DMS53 (cell line): ENCODE results near the gene CENPO.

Experiments used
- DNase-seq: peaks from one replicate; lab custom pipeline; 2025; lab: John Stamatoyannopoulos, UW

The CENPO gene

DNA sequence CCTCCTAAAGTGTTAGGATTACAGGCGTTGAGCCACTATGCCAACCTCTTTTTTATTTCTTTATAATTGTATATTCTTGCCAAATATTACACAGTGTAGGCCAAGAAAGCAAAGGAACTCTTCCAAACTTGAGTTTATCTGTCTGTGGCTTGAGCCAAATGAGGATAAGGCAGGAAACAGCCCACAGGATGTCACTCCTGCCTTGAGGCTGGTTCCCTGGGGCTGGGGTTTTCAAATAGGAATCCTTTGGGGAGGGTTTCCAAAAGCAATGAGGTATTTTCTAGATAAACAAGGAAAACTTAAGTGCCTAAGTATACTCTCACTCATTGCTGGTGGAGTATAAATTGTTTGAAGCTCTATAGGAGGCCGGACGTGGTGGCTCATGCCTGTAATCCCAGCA, 70.4 kb downstream of the CENPO start:
- DNase-seq: no peak

GRCh38 chr2:24866946-24867345, 73.7 kb downstream of the CENPO start:
- DNase-seq: no peak

DNA sequence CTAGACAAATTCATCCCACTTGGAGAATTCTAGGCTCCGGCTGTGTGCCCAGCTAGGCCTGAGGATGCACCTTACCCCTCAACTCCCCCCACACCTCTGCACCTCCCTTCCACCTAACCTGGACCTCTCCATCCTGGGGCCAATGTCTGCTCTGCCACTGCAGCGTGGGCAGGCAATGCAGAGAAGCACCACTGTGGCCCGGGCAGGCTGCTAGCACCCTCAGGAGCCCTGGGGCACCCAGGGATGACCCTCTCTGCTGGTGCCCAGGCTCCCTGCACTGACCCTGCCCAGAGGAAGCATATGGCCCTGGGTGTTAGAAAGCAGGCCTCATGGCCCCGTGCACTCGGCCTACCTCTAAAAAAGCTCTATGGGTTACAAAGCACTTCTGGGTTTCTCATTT, 77.2 kb downstream of the CENPO start:
- no peak for DNase-seq

DNA sequence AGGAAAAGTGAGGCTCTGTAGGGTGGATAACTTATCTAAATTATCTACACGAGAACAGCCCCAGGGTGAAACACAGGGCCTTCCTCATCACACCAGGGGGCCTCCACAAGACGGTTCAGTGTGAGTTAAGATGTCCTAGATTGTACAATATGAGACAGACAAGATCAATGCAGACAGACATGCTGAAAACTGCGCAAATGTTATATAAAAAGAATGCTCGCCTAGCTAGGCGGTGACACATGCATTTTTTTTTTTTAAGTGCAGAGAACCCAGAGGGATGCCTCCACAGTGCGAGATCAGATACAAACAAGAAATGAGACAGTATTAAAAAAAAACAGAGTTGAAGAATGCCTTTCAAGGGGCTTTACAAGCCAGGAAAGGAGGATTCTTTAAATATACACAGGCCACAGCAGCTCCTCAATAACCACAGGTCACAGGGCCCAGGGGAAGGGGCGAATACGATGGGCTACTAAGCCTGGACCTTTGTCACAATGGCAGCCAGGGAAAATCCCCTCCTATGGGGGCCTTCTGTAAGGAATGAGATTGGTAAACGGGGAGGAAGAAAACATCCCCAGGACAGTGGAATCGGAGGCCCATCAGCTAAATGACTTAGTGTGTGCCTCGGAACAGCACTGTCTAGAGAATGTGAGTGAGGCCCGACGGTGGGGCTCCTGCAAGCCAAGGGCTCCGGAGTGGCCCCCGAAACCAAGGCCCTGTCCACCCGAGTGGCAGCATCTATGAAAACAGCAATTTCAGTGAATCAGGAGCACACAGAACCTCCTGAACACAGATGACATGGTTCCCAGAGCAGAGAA, 77.9 kb downstream of the CENPO start:
- DNase-seq: no peak

- no peak for DNase-seq
Measured at GRCh38 chr2:24871852-24872333, 78.7 kb downstream of the CENPO start.
